ENCODE measurements around the gene RIT2.

RIT2 gene

DNA sequence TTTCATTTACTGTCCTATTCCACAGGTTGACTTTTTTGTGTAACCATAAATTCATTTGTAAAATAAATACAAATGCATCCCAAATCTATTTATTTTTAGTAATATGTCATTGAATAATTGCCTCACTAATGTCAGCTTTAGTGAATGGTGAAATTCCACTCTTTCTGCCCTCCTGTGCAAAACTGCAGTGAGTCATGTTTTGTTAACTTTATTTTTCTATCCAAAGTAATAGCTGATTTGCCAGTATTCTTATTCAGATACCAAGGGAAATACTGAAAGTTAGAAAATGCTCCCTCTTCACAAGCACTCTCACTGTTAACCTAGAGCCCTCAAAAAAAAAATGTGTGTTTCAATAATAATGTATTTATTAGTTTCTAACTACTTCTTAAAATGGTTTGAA is 322.8 kb downstream of the RIT2 start:
- no peak for DNase-seq (ENCODE audit: insufficient read length, low spot score)
- no peak for TF ChIP-seq POLR2A (IDR thresholded peaks at IDR 0.05; ENCODE audit: low read depth, low read length)
- FAIRE-seq = no peak

DNA sequence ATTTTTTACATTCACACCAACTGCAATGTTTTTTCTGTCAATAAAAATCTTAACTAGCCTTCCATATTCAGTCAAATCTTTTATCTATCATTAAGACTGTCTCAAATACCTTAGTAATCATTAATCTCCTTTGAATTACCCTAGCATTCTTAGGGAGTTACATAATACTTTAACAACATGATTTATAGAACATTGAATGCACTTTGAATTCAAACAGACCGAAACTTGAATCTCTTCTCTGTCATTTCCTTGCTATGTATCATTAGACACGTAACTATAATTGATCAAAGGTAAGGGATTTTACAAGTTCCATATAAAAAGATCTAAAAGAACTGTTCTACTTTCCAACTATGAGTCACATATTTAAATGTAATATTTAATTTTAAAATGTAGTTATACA is 330.9 kb downstream of the RIT2 start:
- no peak for TF ChIP-seq POLR2A (IDR thresholded peaks at IDR 0.05; ENCODE audit: low read depth, low read length)
- DNase-seq (ENCODE audit: insufficient read length, low spot score) (no peak), FAIRE-seq (no peak)

DNA sequence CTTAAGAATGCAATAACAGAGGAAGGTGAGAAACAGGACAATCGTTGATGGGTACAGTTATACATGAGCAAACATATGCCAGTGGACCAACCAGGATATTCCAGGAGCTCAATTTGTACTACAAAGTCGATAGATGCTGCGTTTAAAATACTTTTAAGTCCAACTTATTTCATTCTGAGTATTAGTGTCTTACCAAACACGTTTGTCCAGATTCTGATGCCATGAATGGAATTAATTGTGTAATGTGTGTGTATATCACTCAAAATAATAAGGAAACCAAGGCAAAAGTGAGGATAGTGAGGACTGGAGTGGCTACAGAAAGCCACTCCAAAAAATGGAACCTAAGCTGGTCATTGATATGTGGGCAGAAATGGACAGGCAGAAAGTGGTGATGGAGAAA is 332.6 kb downstream of the RIT2 start:
- FAIRE-seq (no peak), DNase-seq (ENCODE audit: insufficient read length, low spot score) (no peak)
- TF ChIP-seq POLR2A (IDR thresholded peaks at IDR 0.05; ENCODE audit: low read depth, low read length) = no peak

DNA sequence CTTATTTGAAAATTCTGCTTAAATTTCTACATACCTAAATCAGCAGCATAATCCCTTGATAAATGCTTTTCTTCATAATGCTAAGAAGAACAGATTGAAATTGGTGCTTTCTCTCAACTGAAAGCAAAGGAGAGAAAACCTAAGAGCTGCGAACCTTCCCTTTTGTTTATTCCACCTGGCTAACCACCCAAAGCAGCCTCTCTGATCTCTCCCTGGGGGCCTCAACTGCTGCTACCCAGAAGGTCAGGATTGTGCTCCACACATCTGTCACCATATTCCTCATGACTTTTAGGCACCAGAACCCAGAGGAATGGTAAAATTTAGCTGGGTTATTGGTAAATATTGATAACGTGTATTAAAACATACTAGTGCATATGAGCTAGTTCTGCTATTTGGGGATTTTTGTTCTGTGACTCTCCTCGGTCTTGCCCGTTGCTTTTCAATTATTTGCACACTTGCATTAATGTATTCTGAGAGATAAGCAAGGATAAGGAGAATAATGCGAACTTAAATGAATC is 334.1 kb downstream of the RIT2 start:
- DNase-seq (ENCODE audit: insufficient read length, low spot score) = no peak
- FAIRE-seq = no peak
- no peak for TF ChIP-seq POLR2A (IDR thresholded peaks at IDR 0.05; ENCODE audit: low read depth, low read length)

DNA sequence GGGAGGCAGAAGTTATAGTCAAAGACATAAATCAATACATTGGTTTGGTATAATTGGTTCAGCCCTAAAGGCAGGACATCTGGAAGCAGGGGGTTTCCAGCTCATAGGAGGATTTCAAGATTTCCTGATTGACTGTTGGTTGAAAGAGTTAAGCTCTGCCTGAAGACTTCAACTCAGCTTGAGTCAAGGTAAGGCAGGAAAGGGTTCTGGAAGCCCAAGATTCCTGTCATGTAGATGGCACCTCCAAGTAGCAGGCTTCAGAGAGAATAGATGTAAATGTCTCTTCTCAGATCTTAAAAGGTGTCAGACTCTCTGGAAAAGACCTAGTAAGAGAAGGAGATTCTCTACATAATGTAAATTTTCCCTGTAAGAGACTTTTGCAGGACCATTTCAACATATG is 335.3 kb downstream of the RIT2 start:
- no peak for TF ChIP-seq POLR2A (IDR thresholded peaks at IDR 0.05; ENCODE audit: low read depth, low read length)
- DNase-seq (ENCODE audit: insufficient read length, low spot score) = no peak

DNA sequence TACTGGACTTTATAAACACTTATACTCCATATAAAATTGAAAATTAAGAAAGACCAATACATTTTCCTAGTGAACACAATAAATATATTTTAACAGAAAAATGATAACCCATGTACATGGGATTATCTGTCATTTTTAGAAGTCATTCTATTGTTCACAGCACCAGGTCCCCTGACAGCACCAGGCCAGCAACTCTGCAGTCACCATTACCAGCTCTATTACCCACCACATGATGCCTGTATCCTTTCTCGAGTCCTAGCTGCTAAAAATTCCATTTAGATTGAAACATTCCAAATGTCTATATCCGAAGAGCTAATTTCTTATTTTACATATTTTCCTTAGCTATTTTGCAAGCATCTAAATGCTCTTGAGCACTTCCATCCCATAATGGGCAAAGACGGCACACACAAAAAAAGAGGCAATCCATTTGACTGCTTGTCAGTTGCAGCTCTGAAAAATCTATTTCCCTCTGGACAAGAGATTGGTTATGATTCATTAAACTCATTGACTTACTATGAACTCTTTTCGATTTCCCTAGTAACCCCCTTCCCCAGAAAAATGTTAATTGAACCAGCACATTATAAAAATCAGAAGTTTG is 336.9 kb downstream of the RIT2 start:
- no peak for TF ChIP-seq POLR2A (IDR thresholded peaks at IDR 0.05; ENCODE audit: low read depth, low read length)
- no peak for DNase-seq (ENCODE audit: insufficient read length, low spot score)
- FAIRE-seq = no peak

More for the DNA sequence above, 335.3 kb downstream of the RIT2 start:
- FAIRE-seq = no peak

DNA sequence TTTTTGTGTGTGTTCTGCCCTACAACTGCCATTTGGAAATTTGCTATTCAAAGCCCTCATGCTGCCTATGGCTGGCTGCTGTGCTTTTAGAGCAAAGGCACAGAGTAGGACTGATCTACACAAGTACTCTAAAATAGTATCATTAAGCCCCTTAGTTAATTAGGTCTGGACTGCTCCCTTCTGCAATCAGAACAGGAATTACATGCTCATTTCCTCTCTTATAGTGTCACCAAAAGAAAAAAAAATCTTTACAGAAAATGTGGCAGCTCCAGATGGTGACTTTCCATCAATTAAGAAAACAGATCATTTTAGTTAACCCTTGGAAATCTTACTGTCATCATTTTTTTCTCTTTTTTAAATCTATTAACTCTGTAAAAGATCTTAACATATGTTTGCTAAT is 337.5 kb downstream of the RIT2 start:
- TF ChIP-seq POLR2A (IDR thresholded peaks at IDR 0.05; ENCODE audit: low read depth, low read length) = no peak
- no peak for FAIRE-seq
- no peak for DNase-seq (ENCODE audit: insufficient read length, low spot score)

DNA sequence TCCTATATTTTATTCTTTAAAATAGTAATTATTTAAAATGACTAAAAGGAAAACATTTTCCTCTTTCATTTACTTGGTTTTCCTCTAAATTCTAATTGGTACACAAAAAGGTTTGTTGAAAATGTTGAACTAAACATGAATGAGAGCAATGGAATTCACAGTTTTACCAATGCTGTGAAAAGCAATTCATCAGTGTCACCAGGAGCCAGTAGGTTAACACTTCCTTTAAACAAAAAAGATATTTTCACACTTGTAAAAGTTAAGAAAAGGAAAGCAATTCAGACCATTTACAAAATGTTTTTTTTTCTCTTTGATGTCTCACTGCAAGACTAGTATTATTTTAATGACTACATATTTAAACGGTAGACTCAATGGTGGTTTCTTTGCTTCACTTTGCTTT is 341.6 kb downstream of the RIT2 start:
- FAIRE-seq (no peak), DNase-seq (ENCODE audit: insufficient read length, low spot score) (no peak)
- TF ChIP-seq POLR2A (IDR thresholded peaks at IDR 0.05; ENCODE audit: low read depth, low read length) = no peak

DNA sequence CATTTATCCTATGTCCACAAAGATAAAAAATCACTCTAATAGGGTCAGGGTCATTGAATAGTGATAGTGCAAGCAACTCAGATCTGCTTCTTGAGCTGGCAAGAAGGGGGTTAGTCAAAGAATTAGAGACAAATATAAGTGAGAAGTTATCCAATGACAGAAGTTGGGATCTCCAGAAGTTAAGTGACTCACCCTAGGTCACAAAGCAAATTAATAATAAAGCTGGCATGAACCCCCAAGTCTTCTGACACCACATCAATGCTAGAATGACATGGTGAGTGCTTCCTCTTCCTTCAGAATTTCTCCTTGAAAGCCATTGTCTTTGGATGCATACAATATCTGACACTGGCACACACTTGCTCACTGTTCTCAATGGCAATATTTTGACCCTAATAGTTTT is 343.5 kb downstream of the RIT2 start:
- no peak for DNase-seq (ENCODE audit: insufficient read length, low spot score)
- FAIRE-seq = no peak
- TF ChIP-seq POLR2A (IDR thresholded peaks at IDR 0.05; ENCODE audit: low read depth, low read length) = no peak

DNA sequence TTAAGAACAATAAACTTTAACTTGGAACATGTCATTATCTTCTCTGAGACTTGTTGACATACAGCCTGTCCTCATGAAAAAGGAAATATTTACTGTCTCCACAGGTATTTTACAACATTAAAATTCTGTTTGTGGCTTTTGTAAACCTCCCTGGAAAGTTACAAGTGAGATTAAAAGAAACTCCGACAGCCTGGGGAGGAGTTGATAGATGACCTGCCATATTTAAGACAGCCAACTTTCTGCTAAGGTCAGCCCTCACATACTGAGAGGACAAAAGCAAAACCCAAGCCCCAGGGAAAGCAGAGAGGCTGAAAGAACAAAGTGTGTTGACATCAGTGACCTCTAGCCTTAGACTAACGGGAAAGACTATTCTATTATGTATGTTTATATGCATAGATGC is 350.2 kb downstream of the RIT2 start:
- DNase-seq (ENCODE audit: insufficient read length, low spot score) = no peak
- no peak for TF ChIP-seq POLR2A (IDR thresholded peaks at IDR 0.05; ENCODE audit: low read depth, low read length)
- no peak for FAIRE-seq

DNA sequence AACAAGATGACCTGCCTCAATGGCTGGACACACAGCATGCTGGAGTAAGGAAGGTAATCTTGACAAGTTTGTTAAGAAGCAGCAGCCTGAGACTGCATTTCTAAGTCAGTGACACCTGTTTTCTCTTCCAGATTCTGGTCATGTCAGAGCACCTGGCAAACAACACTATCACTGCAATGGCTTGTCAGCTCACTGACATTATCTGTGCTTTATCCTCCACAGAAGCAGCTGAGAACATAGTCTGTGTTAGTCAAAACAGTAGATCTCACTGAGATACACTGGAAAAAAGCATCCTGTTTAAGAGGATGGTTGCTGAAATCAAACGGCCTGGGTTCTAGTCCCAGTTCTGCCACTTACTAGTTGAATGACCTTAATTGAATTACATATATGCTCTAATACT is 355.2 kb downstream of the RIT2 start:
- TF ChIP-seq POLR2A (IDR thresholded peaks at IDR 0.05; ENCODE audit: low read depth, low read length) = no peak
- DNase-seq (ENCODE audit: insufficient read length, low spot score) = no peak
- FAIRE-seq = no peak

DNA sequence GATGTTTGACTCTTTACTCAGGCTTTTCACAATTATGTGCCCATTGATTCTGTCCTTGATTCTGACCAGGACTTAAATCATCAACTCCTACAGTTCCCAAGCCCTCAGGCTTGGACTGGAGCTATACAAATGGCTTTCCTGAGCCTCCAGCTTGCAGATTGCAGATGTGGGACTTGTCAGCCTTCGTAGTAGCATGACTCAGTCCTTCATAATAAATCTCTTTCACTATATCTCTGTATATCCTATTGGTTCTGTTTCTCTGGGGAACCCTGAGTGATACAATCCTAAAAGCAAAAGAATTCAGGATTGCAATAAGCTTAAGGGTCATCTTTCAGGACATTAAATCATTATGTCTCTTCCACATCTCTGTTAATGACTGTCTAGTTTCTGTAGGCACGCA is 356.6 kb downstream of the RIT2 start:
- DNase-seq (ENCODE audit: insufficient read length, low spot score) (no peak), FAIRE-seq (no peak)
- no peak for TF ChIP-seq POLR2A (IDR thresholded peaks at IDR 0.05; ENCODE audit: low read depth, low read length)

DNA sequence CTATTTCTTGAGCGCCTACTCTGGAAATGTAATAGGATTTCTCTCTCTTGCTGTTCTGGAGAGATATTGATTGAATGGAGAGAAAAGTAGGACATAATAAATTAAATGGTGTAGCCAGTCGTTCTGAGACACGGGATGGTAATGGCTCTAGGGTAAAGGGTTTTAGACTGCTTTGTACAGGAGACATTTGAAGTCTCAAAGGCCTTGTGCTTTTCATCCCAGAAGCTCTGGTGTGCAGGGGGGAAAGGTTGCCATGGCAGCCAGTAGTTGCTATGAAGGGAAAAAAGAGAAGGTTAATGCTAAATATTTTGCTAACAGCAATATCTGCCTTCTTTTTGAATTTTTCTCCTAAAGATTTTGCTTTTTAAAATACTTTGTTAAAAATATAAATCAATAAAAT is 359.3 kb downstream of the RIT2 start:
- FAIRE-seq (no peak), DNase-seq (ENCODE audit: insufficient read length, low spot score) (no peak)
- no peak for TF ChIP-seq POLR2A (IDR thresholded peaks at IDR 0.05; ENCODE audit: low read depth, low read length)

DNA sequence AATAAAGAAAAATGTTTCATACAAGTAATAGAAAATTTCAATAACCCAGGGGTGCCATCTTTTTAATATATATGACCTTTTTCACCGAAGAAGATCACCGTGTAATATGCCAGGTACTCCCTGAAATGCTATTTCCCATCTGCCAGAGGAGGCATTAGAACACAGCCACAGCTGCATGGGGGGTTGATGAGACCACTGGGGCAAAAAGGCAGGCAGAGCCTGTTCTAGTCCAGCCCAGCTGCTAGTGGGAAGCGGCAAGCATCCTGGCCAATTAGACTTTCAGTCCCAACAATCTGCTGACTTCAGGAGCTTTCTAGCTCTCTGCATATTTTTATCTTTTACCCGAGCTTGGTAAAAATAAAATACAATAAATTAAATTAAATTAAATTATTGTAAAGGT is 362.6 kb downstream of the RIT2 start:
- FAIRE-seq (no peak), DNase-seq (ENCODE audit: insufficient read length, low spot score) (no peak)
- no peak for TF ChIP-seq POLR2A (IDR thresholded peaks at IDR 0.05; ENCODE audit: low read depth, low read length)

DNA sequence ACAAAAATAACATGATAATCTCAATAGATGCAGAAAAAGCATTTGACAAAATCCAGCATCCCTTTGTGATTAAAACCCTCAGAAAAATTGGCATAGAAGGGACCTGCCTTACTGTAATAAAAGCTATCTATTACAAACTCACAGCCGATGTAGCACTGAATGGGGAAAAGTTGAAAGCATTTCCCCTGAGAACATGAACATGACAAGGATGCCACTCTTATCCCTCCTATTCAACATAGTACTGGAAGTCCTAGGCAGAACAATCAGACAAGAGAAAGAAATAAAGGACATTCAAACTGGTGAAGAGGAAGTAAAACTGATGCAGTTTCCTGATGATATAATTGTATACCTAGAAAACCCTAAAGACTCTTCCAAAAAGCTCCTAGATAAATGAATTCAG is 368.7 kb downstream of the RIT2 start:
- FAIRE-seq = no peak

DNA sequence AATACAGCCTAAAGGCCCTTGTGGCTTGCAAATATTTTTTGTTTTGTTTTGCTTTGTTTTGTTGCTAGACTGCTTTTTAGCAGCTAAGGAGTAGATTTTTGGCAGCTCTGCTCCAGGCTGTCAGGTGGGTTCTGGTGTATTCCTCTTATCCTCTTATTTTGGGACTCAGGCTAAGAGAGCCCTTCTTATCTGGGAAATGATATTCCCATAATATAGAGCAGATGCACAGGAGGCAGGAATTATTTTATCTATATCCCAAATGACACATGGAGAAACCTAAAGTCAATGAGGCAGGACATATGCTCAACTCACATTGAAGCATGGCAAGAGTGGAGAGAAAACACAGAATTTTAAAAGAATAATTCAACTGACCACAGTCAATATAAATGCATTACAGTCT is 369.6 kb downstream of the RIT2 start:
- FAIRE-seq = no peak
- no peak for TF ChIP-seq POLR2A (IDR thresholded peaks at IDR 0.05; ENCODE audit: low read depth, low read length)
- no peak for DNase-seq (ENCODE audit: insufficient read length, low spot score)

More for the DNA sequence above, 368.7 kb downstream of the RIT2 start:
- no peak for DNase-seq (ENCODE audit: insufficient read length, low spot score)
- TF ChIP-seq POLR2A (IDR thresholded peaks at IDR 0.05; ENCODE audit: low read depth, low read length) = no peak

All from H54 (cell line).